HepG2 (cell line): ENCODE data around the gene ZNF513. TPM values are rescaled to one million over a fixed set of nuclear protein-coding genes. Genes with fewer than 3 reads are reported as not detected.

Experiments used
- ADNP ChIP-seq: sonication (generic); formaldehyde crosslinking; IDR thresholded peaks from 2 replicates; pipeline ENCODE4 v1.4.0; 2020; ENCODE audit warnings: missing genetic modification reagents
- CC2D1A ChIP-seq: sonication (generic); formaldehyde crosslinking; IDR thresholded peaks from 2 replicates; pipeline ENCODE4 v1.8.1; 2023; ENCODE audit warnings: mild to moderate bottlenecking, missing genetic modification reagents
- EP300 ChIP-seq, 3 experiments: sonication (generic) in 1 of 3; formaldehyde crosslinking in 1 of 3; IDR thresholded peaks; 2 replicates each; pipeline versions ENCODE4 v1.5.1 to v1.6.1; 2011 to 2020; ENCODE audit warnings: low read depth in 2 of 3, low read length in 2 of 3, borderline replicate concordance in 1 of 3, improper control_type of control experiment in 1 of 3, mild to moderate bottlenecking in 1 of 3, missing genetic modification reagents in 1 of 3, moderate library complexity in 1 of 3
- SMARCE1 ChIP-seq: fragments of 450-650 bp; IDR thresholded peaks from 2 replicates; pipeline ENCODE4 v1.6.1; 2017; ENCODE audit warnings: borderline replicate concordance
- TBP ChIP-seq: sonication (generic); formaldehyde crosslinking; IDR thresholded peaks from 2 replicates; pipeline ENCODE4 v1.5.0; 2020; ENCODE audit warnings: missing genetic modification reagents
- ZBTB42 ChIP-seq: sonication (generic); formaldehyde crosslinking; IDR thresholded peaks from 2 replicates; pipeline ENCODE4 v1.5.0; 2020; ENCODE audit warnings: mild to moderate bottlenecking, missing genetic modification reagents
- ZNF367 ChIP-seq: sonication (generic); formaldehyde crosslinking; IDR thresholded peaks from 2 replicates; pipeline ENCODE4 v1.4.0; 2020; ENCODE audit warnings: missing genetic modification reagents, borderline replicate concordance
- ZSCAN20 ChIP-seq: sonication (generic); formaldehyde crosslinking; IDR thresholded peaks from 2 replicates; pipeline ENCODE4 v1.4.0; 2020; ENCODE audit warnings: missing genetic modification reagents, mild to moderate bottlenecking, borderline replicate concordance
- ZSCAN29 ChIP-seq: sonication (generic); formaldehyde crosslinking; conservative IDR thresholded peaks from 2 replicates; pipeline ENCODE4 v1.4.0; 2020; ENCODE audit warnings: mild to moderate bottlenecking, missing genetic modification reagents
- polyA plus RNA-seq, 8 experiments: library from polyadenylated mRNA; depleted of rRNA in 3 of 8; stranded (reverse) in 7 of 8; unstranded in 1 of 8; fragments of >200 nt; fragmentation: Illumina TruSeq in 4 of 8; extraction: Trizol in 4 of 8; gene quantifications; 2 replicates each; pipeline versions ENCODE4 v1.2.1 to v1.2.3, GENCODE V29; 2011 to 2016; ENCODE audit warnings: low read depth in 4 of 8, missing spikeins in 1 of 8, mixed read lengths in 1 of 8; ENCODE audit not compliant: insufficient read depth in 1 of 8
- total RNA-seq, 5 experiments: library from RNA; depleted of rRNA; stranded (reverse); fragments of >200 nt; fragmentation: Illumina TruSeq; extraction: Trizol; gene quantifications; 2 replicates each; pipeline ENCODE4 v1.2.3, GENCODE V29; 2016; ENCODE audit warnings: low read depth in 1 of 5
- TF ChIP-seq, protein P1 (sequence below): sonication (generic); formaldehyde crosslinking; IDR thresholded peaks from 2 replicates; pipeline ENCODE4 v1.4.0; 2020; ENCODE audit warnings: missing genetic modification reagents
- TF ChIP-seq, protein P2 (sequence below): sonication (generic); formaldehyde crosslinking; IDR thresholded peaks from 2 replicates; pipeline ENCODE4 v1.4.0; 2020; ENCODE audit warnings: mild to moderate bottlenecking, missing genetic modification reagents
- TF ChIP-seq, protein P3 (sequence below): IDR thresholded peaks from 2 replicates; pipeline ENCODE4 v1.6.1; 2016; ENCODE audit warnings: mild to moderate bottlenecking
- TF ChIP-seq, protein P4 (sequence below): sonication (generic); formaldehyde crosslinking; IDR thresholded peaks from 2 replicates; pipeline ENCODE4 v1.4.0; 2020; ENCODE audit warnings: missing genetic modification reagents

ZNF513 gene
- total and polyA plus RNA-seq, 2 of the 13 experiments (the other 11 are each of a cell fraction or from before 2014, with no cell fraction given) = 4.9 to 6.3 TPM

DNA sequence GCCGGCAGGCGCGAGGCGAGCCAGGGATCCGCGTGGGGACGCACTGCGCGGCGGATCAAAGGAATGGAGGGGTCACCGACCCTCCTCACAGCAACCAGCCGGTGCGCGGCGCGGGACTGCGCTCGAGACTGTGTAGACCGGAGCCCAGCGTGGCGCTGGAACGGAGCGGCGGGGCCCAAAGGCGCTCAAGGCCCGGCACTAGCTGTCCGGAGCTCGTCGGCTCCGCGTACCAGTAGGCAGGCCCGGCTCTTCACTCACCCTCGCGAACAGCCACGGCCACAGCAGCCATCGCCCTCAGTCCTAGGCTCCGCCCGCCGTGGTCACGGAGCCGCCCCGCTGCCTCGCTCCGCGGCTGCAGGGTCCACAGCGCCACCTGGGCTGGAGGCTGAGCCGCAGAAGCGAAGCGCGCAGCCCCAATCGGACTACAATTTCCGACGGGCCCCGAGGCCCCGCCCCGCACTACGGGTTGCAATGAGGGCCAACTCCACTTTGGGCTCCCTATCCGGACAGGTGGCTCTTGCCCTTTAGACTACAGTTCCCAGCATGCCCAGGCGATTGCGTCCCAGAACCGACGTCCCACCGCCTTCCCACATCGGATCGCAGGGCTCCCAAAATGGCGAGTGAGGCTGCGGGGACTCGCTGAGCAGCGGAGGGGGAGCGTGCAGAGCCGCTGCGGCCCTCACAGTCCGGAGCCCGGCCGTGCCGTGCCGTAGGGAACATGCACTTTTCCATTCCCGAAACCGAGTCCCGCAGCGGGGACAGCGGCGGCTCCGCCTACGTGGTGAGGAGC lies 10.3 kb downstream of the ZNF513 start, which contains the start of the genes EIF2B4 and SNX17 (continued):
- TF ChIP-seq ADNP (no peak), ZSCAN29 (CRISPR knock-in tag) (peak; percentile 100), ZSCAN20 (CRISPR knock-in tag) (peak; percentile 95; the same call in 1 of the 2 replicates), SMARCE1 (no peak), CC2D1A (CRISPR knock-in tag) (peak; percentile 98), TBP (CRISPR knock-in tag) (no peak), EP300 (IDR thresholded peaks at IDR 0.05; ENCODE audit: low read depth in 2 of 2, low read length in 2 of 2) (peak; percentile 53 to 68), EP300 (CRISPR knock-in tag; IDR thresholded peaks at IDR 0.05; ENCODE audit: borderline replicate concordance) (no peak; the same call in 1 of the 2 replicates), ZNF367 (peak; percentile 95; the same call in 1 of the 2 replicates), ZBTB42 (CRISPR knock-in tag) (0 out of 2 replicates have a peak, but pooled peaks have one; percentile 15)
- TF ChIP-seq, protein P1, sequence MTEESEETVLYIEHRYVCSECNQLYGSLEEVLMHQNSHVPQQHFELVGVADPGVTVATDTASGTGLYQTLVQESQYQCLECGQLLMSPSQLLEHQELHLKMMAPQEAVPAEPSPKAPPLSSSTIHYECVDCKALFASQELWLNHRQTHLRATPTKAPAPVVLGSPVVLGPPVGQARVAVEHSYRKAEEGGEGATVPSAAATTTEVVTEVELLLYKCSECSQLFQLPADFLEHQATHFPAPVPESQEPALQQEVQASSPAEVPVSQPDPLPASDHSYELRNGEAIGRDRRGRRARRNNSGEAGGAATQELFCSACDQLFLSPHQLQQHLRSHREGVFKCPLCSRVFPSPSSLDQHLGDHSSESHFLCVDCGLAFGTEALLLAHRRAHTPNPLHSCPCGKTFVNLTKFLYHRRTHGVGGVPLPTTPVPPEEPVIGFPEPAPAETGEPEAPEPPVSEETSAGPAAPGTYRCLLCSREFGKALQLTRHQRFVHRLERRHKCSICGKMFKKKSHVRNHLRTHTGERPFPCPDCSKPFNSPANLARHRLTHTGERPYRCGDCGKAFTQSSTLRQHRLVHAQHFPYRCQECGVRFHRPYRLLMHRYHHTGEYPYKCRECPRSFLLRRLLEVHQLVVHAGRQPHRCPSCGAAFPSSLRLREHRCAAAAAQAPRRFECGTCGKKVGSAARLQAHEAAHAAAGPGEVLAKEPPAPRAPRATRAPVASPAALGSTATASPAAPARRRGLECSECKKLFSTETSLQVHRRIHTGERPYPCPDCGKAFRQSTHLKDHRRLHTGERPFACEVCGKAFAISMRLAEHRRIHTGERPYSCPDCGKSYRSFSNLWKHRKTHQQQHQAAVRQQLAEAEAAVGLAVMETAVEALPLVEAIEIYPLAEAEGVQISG (CRISPR knock-in tag) = peak; percentile 99
- TF ChIP-seq, protein P2, sequence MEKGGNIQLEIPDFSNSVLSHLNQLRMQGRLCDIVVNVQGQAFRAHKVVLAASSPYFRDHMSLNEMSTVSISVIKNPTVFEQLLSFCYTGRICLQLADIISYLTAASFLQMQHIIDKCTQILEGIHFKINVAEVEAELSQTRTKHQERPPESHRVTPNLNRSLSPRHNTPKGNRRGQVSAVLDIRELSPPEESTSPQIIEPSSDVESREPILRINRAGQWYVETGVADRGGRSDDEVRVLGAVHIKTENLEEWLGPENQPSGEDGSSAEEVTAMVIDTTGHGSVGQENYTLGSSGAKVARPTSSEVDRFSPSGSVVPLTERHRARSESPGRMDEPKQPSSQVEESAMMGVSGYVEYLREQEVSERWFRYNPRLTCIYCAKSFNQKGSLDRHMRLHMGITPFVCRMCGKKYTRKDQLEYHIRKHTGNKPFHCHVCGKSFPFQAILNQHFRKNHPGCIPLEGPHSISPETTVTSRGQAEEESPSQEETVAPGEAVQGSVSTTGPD = no peak
- TF ChIP-seq, protein P3, sequence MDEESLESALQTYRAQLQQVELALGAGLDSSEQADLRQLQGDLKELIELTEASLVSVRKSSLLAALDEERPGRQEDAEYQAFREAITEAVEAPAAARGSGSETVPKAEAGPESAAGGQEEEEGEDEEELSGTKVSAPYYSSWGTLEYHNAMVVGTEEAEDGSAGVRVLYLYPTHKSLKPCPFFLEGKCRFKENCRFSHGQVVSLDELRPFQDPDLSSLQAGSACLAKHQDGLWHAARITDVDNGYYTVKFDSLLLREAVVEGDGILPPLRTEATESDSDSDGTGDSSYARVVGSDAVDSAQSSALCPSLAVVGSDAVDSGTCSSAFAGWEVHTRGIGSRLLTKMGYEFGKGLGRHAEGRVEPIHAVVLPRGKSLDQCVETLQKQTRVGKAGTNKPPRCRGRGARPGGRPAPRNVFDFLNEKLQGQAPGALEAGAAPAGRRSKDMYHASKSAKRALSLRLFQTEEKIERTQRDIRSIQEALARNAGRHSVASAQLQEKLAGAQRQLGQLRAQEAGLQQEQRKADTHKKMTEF = peak; percentile 99
- TF ChIP-seq, protein P4, sequence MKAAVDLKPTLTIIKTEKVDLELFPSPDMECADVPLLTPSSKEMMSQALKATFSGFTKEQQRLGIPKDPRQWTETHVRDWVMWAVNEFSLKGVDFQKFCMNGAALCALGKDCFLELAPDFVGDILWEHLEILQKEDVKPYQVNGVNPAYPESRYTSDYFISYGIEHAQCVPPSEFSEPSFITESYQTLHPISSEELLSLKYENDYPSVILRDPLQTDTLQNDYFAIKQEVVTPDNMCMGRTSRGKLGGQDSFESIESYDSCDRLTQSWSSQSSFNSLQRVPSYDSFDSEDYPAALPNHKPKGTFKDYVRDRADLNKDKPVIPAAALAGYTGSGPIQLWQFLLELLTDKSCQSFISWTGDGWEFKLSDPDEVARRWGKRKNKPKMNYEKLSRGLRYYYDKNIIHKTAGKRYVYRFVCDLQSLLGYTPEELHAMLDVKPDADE = peak; percentile 75; the same call in 1 of the 2 replicates
